MCF 10A (cell line): ENCODE results near the gene MAN2A2. TPM values are rescaled to one million over a fixed set of nuclear protein-coding genes. Genes with fewer than 3 reads are reported as not detected.
A peak's percentile ranks its signal among the peaks of the same experiment; 100 is the strongest.

ENCODE experiments used
- BruUV-seq: library from RNA; stranded (reverse); fragments of 400-500 nt; replicated peaks from 2 replicates; lab custom pipeline; 2021; lab: Mats Ljungman, UMichigan
- CTCF ChIA-PET: fragments of 300-600 bp; sonication (Branson Sonifier 250); formaldehyde crosslinking; extraction: SDS; loops from one replicate; lab custom pipeline; 2021; ENCODE audit warnings: antibody characterized with exemption, inconsistent platforms; lab: Yijun Ruan, JAX
- POLR2A ChIA-PET: fragments of 300-600, 350-650 bp; sonication (Branson Sonifier 250); formaldehyde crosslinking; extraction: SDS; loops from one replicate; lab custom pipeline; 2020; ENCODE audit warnings: antibody characterized with exemption, inconsistent platforms; lab: Yijun Ruan, JAX
- DNase-seq: peaks from one replicate; pipeline ENCODE4 v3.0.0-alpha.2; 2018; ENCODE audit not compliant: unreplicated experiment
- H3K27ac Mint-ChIP-seq: one replicate; pipeline ENCODE4 v1.8.0; 2022; ENCODE audit warnings: mild to moderate bottlenecking, low read depth, mixed read lengths; ENCODE audit not compliant: unreplicated experiment
- H3K27me3 Mint-ChIP-seq: one replicate; pipeline ENCODE4 v1.8.0; 2022; ENCODE audit warnings: mixed read lengths; ENCODE audit not compliant: insufficient read depth, unreplicated experiment
- H3K36me3 Mint-ChIP-seq: one replicate; pipeline ENCODE4 v1.8.0; 2022; ENCODE audit warnings: mild to moderate bottlenecking, moderate library complexity, mixed read lengths; ENCODE audit not compliant: insufficient read depth, unreplicated experiment
- H3K4me1 Mint-ChIP-seq: one replicate; pipeline ENCODE4 v1.8.0; 2022; ENCODE audit warnings: mixed read lengths; ENCODE audit not compliant: insufficient read depth, unreplicated experiment
- H3K4me3 Mint-ChIP-seq: one replicate; pipeline ENCODE4 v1.8.0; 2022; ENCODE audit warnings: mild to moderate bottlenecking, moderate library complexity, mixed read lengths; ENCODE audit not compliant: unreplicated experiment
- H3K9me3 Mint-ChIP-seq: one replicate; pipeline ENCODE4 v1.8.0; 2022; ENCODE audit warnings: mixed read lengths; ENCODE audit not compliant: unreplicated experiment
- CTCF ChIP-seq: fragments of 200-600 bp; IDR thresholded peaks from one replicate; pipeline ENCODE4 v1.8.0; 2022; ENCODE audit warnings: antibody characterized with exemption, mild to moderate bottlenecking; ENCODE audit not compliant: unreplicated experiment
- intact Hi-C: fragments of 100-400 bp; cut with micrococcal nuclease; formaldehyde crosslinking; loops from 2 replicates; pipeline ENCODE4 v1.14.1; 2022
- total RNA-seq: library from RNA; stranded (reverse); gene quantifications from 2 replicates; pipeline ENCODE4 v1.2.3, GENCODE V29; 2022

Gene MAN2A2
- total RNA-seq, 1 experiment from 2014 or later: 42.4 TPM

- Mint-ChIP-seq H3K36me3 (peaks cover 20% of the 10 kb centered on the region), H3K9me3 (no peaks in the 10 kb centered on the region), H3K4me1 (peaks cover 10% of the 10 kb centered on the region), H3K27me3 (no peaks in the 10 kb centered on the region), H3K27ac (no peak overlapping the region), H3K4me3 (no peak overlapping the region)
- intact Hi-C loops: no loop called here
- ChIA-PET CTCF (interaction anchor here (0.7 to 12.8 kb wide), 4 partner anchors 19 to 367 kb away, joined by 3 to 131 read pairs (median 44); partner anchors contain the start of genes FES, HDDC3 and UNC45A), POLR2A (interaction anchor here (1.0 to 3.3 kb wide), 2 partner anchors 26 to 34 kb away, joined by 3 to 15 read pairs; partner anchors contain the start of gene HDDC3)
- BruUV-seq: TSS peak; percentile 9
- TF ChIP-seq CTCF: no peak
- DNase-seq: no peak
Measured at GRCh38 chr15:90904746-90905145, 1.6 kb downstream of the MAN2A2 start.

GRCh38 chr15:90905306-90906180 is 2.4 kb downstream of the MAN2A2 start:
- BruUV-seq: no TSS peak
- ChIA-PET CTCF (interaction anchor here (0.6 to 12.8 kb wide), 5 partner anchors 20 to 366 kb away, joined by 3 to 131 read pairs (median 4); partner anchors contain the start of genes FES, HDDC3 and UNC45A), POLR2A (interaction anchor here (1.0 to 3.3 kb wide), 2 partner anchors 25 to 35 kb away, joined by 3 to 15 read pairs; partner anchors contain the start of gene HDDC3)
- no peaks in the 10 kb centered on the region for H3K9me3 Mint-ChIP-seq
- TF ChIP-seq CTCF: no peak
- DNase-seq: no peak
- H3K4me3 Mint-ChIP-seq: no peak overlapping the region
- H3K27ac Mint-ChIP-seq: no peak overlapping the region
- H3K4me1 Mint-ChIP-seq: peaks cover 10% of the 10 kb centered on the region
- H3K27me3 Mint-ChIP-seq: no peaks in the 10 kb centered on the region
- H3K36me3 Mint-ChIP-seq: peaks cover 27% of the 10 kb centered on the region
- intact Hi-C loops: no loop called here

- BruUV-seq: no TSS peak
- intact Hi-C loops: no loop called here
- H3K4me3 Mint-ChIP-seq: no peak overlapping the region
- H3K36me3 Mint-ChIP-seq: peaks cover 30% of the 10 kb centered on the region
- DNase-seq: no peak
- no peak overlapping the region for H3K27ac Mint-ChIP-seq
- no peaks in the 10 kb centered on the region for H3K9me3 Mint-ChIP-seq
- ChIA-PET POLR2A (interaction anchor here (0.6 to 3.3 kb wide), 2 partner anchors 20 to 25 kb away, joined by 4 to 15 read pairs; partner anchors contain the start of gene HDDC3), CTCF (interaction anchor here (0.6 to 12.8 kb wide), 3 partner anchors 20 to 315 kb away, joined by 3 to 131 read pairs (median 83); partner anchors contain the start of genes FES, HDDC3 and UNC45A)
- H3K27me3 Mint-ChIP-seq: no peaks in the 10 kb centered on the region
- H3K4me1 Mint-ChIP-seq: peaks cover 7% of the 10 kb centered on the region
- no peak for TF ChIP-seq CTCF
Measured at GRCh38 chr15:90906181-90906849, 3.2 kb downstream of the MAN2A2 start.
